Upper lobe of left lung (tissue), 4 donors: ENCODE data around the gene CERS6.

Experiments used
- POLR2A ChIP-seq, 4 donors: fragments of 450-650 bp; IDR thresholded peaks; one replicate each; pipeline ENCODE4 v1.5.1; 2016 to 2017; ENCODE audit warnings: antibody characterized with exemption in 4 of 4, mild to moderate bottlenecking in 2 of 4
- TF ChIP-seq, protein P1 (sequence below), 6 experiments: fragments of 450-650 bp in 4 of 6; fragments of 200-600 bp in 2 of 6; sonication (generic) in 2 of 6; IDR thresholded peaks; one replicate each; pipeline ENCODE4 v1.5.1; 2016 to 2019; ENCODE audit warnings: antibody characterized with exemption in 6 of 6

GRCh38 chr2:168565512-168565911 lies 109.4 kb downstream of the CERS6 start:
- no peak for TF ChIP-seq POLR2A (IDR thresholded peaks at IDR 0.05)
- TF ChIP-seq, protein P1, sequence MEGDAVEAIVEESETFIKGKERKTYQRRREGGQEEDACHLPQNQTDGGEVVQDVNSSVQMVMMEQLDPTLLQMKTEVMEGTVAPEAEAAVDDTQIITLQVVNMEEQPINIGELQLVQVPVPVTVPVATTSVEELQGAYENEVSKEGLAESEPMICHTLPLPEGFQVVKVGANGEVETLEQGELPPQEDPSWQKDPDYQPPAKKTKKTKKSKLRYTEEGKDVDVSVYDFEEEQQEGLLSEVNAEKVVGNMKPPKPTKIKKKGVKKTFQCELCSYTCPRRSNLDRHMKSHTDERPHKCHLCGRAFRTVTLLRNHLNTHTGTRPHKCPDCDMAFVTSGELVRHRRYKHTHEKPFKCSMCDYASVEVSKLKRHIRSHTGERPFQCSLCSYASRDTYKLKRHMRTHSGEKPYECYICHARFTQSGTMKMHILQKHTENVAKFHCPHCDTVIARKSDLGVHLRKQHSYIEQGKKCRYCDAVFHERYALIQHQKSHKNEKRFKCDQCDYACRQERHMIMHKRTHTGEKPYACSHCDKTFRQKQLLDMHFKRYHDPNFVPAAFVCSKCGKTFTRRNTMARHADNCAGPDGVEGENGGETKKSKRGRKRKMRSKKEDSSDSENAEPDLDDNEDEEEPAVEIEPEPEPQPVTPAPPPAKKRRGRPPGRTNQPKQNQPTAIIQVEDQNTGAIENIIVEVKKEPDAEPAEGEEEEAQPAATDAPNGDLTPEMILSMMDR (IDR thresholded peaks at IDR 0.05), result no peak
